Right renal cortex interstitium (tissue), 3 donors: Measurements from ENCODE around the gene MYL9. TPM values are rescaled to one million over a fixed set of nuclear protein-coding genes. Genes with fewer than 3 reads are reported as not detected.

ENCODE experiments used
- DNase-seq, 3 donors: peaks; one replicate each; pipeline ENCODE4 v3.0.0-alpha.2; 2013; ENCODE audit warnings: low read depth in 3 of 3, low spot score in 2 of 3
- polyA plus RNA-seq, 3 donors: library from polyadenylated mRNA; unstranded; fragments of 120-200 nt; gene quantifications; one replicate each; pipeline ENCODE4 v1.2.1, GENCODE V29; 2013; ENCODE audit not compliant: insufficient read length in 3 of 3

The MYL9 gene
- polyA plus RNA-seq, 3 donors, result 196 to 241 (median 211) TPM

- no peak for DNase-seq
Measured at GRCh38 chr20:36578356-36579041, 37.2 kb downstream of the MYL9 start.

DNA sequence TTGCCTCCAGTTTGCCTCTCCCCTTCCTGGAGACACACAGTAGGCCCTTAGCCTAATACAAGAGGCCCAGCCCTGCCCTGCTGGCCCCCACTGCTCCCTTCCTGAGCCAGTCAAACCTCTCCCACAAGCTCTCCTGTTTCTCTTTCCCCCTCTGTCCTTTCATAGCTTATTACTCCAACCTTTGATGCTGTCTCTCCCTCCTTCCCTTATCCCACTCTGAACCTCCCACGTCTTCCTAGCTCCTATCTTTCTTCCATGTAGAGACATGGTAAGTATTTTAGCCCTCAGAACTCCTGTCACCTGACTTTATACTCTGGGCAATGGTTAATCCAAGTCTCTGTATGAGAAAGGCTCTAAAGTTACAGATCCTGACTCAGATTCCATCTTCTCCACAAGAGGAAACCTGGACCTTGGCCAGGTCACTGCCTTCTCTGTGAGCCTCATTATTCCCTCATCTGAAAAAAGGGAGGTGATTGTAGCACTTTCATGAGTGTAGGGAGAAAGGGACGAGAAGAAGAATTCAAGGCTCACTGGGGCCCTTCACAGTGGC is 38.8 kb downstream of the MYL9 start:
- DNase-seq, result no peak

- no peak for DNase-seq
Measured at GRCh38 chr20:36582322-36582721, 41.0 kb downstream of the MYL9 start.

DNA sequence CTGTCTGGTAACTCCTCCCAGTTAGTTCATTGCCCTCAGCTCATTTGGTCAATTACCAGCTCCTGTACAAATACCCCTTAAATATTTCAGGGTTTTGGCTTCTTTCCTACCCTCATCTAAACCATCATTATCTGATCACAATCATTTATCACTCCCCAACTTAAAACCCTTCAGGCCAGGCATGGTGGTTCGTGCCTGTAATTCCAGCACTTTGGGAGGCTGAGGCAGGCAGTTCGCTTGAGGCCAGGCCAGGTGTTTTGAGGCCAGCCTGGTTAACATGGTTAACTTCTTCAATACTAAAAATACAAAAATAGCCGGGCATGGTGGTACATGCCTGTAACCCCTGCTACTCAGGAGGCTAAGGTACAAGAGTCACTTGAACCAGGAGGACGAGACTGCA is 41.5 kb downstream of the MYL9 start:
- DNase-seq, result no peak

- no peak for DNase-seq
Measured at GRCh38 chr20:36584018-36584481, 42.7 kb downstream of the MYL9 start.

DNA sequence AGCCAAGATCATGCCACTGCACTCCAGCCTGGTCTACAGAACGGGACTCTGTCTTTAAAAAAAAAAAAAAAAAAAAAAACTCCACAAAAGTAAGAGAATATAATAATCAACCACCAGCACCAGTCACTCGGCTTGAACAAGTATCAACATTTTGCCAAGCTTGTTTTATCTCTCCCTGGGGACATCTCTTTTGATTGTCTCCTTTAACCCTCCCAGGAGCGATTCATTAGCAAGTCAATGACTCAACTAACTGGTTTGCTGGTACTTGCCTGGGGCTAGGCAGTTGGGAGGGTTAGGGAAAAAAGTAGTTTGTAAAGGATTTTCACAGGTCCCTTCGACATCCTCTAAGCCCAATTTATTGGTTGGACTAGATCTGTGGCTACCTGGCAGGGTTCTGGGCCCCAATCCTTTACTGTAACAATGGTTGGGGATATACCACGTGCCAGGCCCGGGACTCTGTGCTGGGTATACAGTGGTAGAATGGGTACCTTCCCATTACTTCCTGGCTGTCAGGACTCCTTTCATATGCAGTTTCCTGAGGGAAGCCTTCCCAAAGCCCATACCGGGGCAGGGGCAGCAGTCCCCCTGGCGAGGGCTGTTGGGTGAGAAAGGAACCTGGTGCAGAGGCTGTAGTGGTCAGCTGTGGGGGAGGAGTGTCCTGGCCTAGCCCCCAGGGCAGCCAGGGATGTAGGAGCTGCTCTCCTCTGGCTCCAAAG is 44.2 kb downstream of the MYL9 start:
- DNase-seq, result no peak

- no peak for DNase-seq
Measured at GRCh38 chr20:36587388-36588070, 46.2 kb downstream of the MYL9 start.

GRCh38 chr20:36591281-36591680 is 50.0 kb downstream of the MYL9 start:
- DNase-seq, result no peak

GRCh38 chr20:36591854-36592641 is 50.7 kb downstream of the MYL9 start:
- DNase-seq, result no peak

- no peak for DNase-seq
Measured at GRCh38 chr20:36593347-36593929, 52.1 kb downstream of the MYL9 start.

GRCh38 chr20:36599912-36600345 is 58.6 kb downstream of the MYL9 start:
- DNase-seq, result no peak

Other genes starting within 250 kb of the MYL9 start
- 10 to 100 TPM; 42.9 to 49.1 (median 48.1) TPM for gene DLGAP4, start 235.2 kb upstream of the MYL9 start, polyA plus RNA-seq
- gene TGIF2, start 32.1 kb downstream of the MYL9 start, polyA plus RNA-seq, result 10 to 100 TPM; 58.9 to 60.4 (median 59.1) TPM
- 10 to 100 TPM; 62.1 to 75.2 (median 70.2) TPM for gene RAB5IF, start 64.3 kb downstream of the MYL9 start, polyA plus RNA-seq
- gene SLA2, start 104.7 kb downstream of the MYL9 start, polyA plus RNA-seq, result under 1 TPM; 0.28 to 0.82 (median 0.50) TPM
- 10 to 100 TPM; 34.5 to 38.9 (median 38.1) TPM for gene NDRG3, start 204.6 kb downstream of the MYL9 start, polyA plus RNA-seq
- 10 to 100 TPM; 18.0 to 19.1 (median 18.5) TPM for gene DSN1, start 232.2 kb downstream of the MYL9 start, polyA plus RNA-seq